Measurements from ENCODE around the gene LRRC4. TPM values are rescaled to one million over a fixed set of nuclear protein-coding genes. Genes with fewer than 3 reads are reported as not detected.

LRRC4 gene
- total RNA-seq, 1 donor from 2014 or later: 67.5 TPM

DNA sequence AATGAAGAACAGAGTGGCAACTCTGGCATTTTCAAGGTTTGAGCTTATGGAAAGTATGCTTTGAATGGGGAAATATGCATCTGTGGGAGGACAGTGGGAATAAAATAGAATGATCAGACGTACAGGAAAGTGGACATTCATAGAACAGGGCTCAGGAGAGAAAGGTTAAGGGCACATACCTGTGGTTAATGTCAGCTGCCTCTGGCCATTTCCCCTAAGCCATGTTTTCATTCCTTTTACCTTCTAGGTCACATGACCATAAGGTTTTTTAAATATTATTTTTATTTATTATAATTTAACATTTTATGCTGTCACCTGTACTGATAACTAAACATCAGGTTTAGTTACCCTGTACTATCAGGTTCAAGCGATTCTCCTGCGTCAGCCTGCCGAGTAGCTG lies 52.8 kb downstream of the LRRC4 start:
- peaks cover 8% of the 10 kb centered on the region for H3K9me3 Mint-ChIP-seq
- peaks cover 24% of the 10 kb centered on the region for H3K36me3 Mint-ChIP-seq (ENCODE audit: low read depth)
- H3K4me3 Mint-ChIP-seq: no peak overlapping the region
- peaks cover 59% of the 10 kb centered on the region for H3K4me1 Mint-ChIP-seq
- H3K27ac Mint-ChIP-seq (ENCODE audit: unreplicated experiment): no peak overlapping the region
- H3K27me3 Mint-ChIP-seq (ENCODE audit: low read depth): no peaks in the 10 kb centered on the region
- DNase-seq (ENCODE audit: low read depth, low spot score): no peak
- TF ChIP-seq, protein P1, sequence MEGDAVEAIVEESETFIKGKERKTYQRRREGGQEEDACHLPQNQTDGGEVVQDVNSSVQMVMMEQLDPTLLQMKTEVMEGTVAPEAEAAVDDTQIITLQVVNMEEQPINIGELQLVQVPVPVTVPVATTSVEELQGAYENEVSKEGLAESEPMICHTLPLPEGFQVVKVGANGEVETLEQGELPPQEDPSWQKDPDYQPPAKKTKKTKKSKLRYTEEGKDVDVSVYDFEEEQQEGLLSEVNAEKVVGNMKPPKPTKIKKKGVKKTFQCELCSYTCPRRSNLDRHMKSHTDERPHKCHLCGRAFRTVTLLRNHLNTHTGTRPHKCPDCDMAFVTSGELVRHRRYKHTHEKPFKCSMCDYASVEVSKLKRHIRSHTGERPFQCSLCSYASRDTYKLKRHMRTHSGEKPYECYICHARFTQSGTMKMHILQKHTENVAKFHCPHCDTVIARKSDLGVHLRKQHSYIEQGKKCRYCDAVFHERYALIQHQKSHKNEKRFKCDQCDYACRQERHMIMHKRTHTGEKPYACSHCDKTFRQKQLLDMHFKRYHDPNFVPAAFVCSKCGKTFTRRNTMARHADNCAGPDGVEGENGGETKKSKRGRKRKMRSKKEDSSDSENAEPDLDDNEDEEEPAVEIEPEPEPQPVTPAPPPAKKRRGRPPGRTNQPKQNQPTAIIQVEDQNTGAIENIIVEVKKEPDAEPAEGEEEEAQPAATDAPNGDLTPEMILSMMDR (conservative IDR thresholded peaks at IDR 0.05): no peak

Other genes starting within 250 kb of the LRRC4 start
- not detected in 2 replicates for gene LEP, start 209.8 kb upstream of the LRRC4 start, total RNA-seq